Neural cell (in vitro differentiated cells): ENCODE measurements around the gene ITPK1. TPM values are rescaled to one million over a fixed set of nuclear protein-coding genes. Genes with fewer than 3 reads are reported as not detected.

Experiments used
- H2AFZ ChIP-seq: fragments of 200-600, 300-800 bp; sonication (generic), shearing (Covaris generic); 2 replicates; pipeline ENCODE4 v1.6.0; 2014; ENCODE audit warnings: low read depth, mild to moderate bottlenecking, antibody characterized with exemption, low read length, moderate library complexity
- H3F3A ChIP-seq: fragments of 200-600 bp; shearing (Covaris generic); 2 replicates; pipeline ENCODE4 v1.6.1; 2016; ENCODE audit warnings: mild to moderate bottlenecking, moderate library complexity, mixed read lengths, antibody characterized with exemption, low read length; ENCODE audit not compliant: insufficient read depth, poor library complexity, severe bottlenecking
- H3K27ac ChIP-seq: fragments of 200-600, 300-800 bp; sonication (generic), shearing (Covaris generic); 2 replicates; pipeline ENCODE4 v1.5.1; 2014; ENCODE audit warnings: mild to moderate bottlenecking, low read length, moderate library complexity
- H3K27me3 ChIP-seq: fragments of 300-800, 200-600 bp; sonication (generic), shearing (Covaris generic); 2 replicates; pipeline ENCODE4 v1.6.0; 2014; ENCODE audit warnings: mild to moderate bottlenecking, low read depth, low read length, moderate library complexity; ENCODE audit not compliant: insufficient read depth
- H3K36me3 ChIP-seq: fragments of 300-800, 200-600 bp; sonication (generic), shearing (Covaris generic); 2 replicates; pipeline ENCODE4 v1.5.1; 2014; ENCODE audit warnings: mild to moderate bottlenecking, antibody characterized with exemption, low read length, moderate library complexity; ENCODE audit not compliant: insufficient read depth
- H3K4me2 ChIP-seq: fragments of 300-800, 200-600 bp; sonication (generic), shearing (Covaris generic); 2 replicates; pipeline ENCODE4 v1.6.0; 2014; ENCODE audit warnings: mild to moderate bottlenecking, low read length
- H3K4me3 ChIP-seq: fragments of 300-800, 200-600 bp; sonication (generic), shearing (Covaris generic); 2 replicates; pipeline ENCODE4 v1.5.1; 2014; ENCODE audit warnings: mild to moderate bottlenecking, low read length, moderate library complexity
- H3K79me2 ChIP-seq: fragments of 200-600 bp; shearing (Covaris generic); replicated peaks from 2 replicates; pipeline ENCODE4 v1.6.0; 2014; ENCODE audit warnings: mild to moderate bottlenecking, low read length, moderate library complexity; ENCODE audit not compliant: insufficient read depth
- H3K9ac ChIP-seq: fragments of 300-800, 200-600 bp; sonication (generic), shearing (Covaris generic); 2 replicates; pipeline ENCODE4 v1.6.1; 2016; ENCODE audit warnings: mild to moderate bottlenecking, low read length, mixed read lengths
- H3K9me2 ChIP-seq: fragments of 200-600 bp; shearing (Covaris generic); 2 replicates; pipeline ENCODE4 v1.6.1; 2016; ENCODE audit warnings: mild to moderate bottlenecking, low read length, mixed read lengths; ENCODE audit not compliant: insufficient read depth
- H3K9me3 ChIP-seq: fragments of 200-600, 300-800 bp; sonication (generic), shearing (Covaris generic); 2 replicates; pipeline ENCODE4 v1.6.1; 2016; ENCODE audit warnings: mild to moderate bottlenecking, mixed run types, low read length, moderate library complexity, mixed read lengths
- H4K20me1 ChIP-seq: fragments of 200-600 bp; shearing (Covaris generic); 2 replicates; pipeline ENCODE4 v1.6.1; 2016; ENCODE audit warnings: mild to moderate bottlenecking, mixed run types; ENCODE audit not compliant: insufficient read depth
- CTCF ChIP-seq: fragments of 450-650 bp; IDR thresholded peaks from 2 replicates; pipeline ENCODE4 v1.5.1; 2014; ENCODE audit warnings: antibody characterized with exemption, mild to moderate bottlenecking, moderate library complexity; ENCODE audit not compliant: poor library complexity, severe bottlenecking
- EP300 ChIP-seq: fragments of 450-650 bp; conservative IDR thresholded peaks from 2 replicates; pipeline ENCODE4 v1.6.1; 2014; ENCODE audit warnings: antibody characterized with exemption, mild to moderate bottlenecking, moderate library complexity; ENCODE audit not compliant: poor library complexity, severe bottlenecking
- EZH2 ChIP-seq: fragments of 200-600, 300-800 bp; shearing (Covaris generic), sonication (generic); IDR thresholded peaks from 2 replicates; pipeline ENCODE4 v1.6.1; 2014; ENCODE audit warnings: antibody characterized with exemption, low read length, borderline replicate concordance, mild to moderate bottlenecking; ENCODE audit not compliant: insufficient read depth, poor library complexity, severe bottlenecking
- MXI1 ChIP-seq: fragments of 450-650 bp; conservative IDR thresholded peaks from 2 replicates; pipeline ENCODE4 v1.6.1; 2014; ENCODE audit warnings: antibody characterized with exemption, mild to moderate bottlenecking; ENCODE audit not compliant: poor library complexity, severe bottlenecking
- POLR2AphosphoS5 ChIP-seq: IDR thresholded peaks from 2 replicates; pipeline ENCODE4 v1.6.1; 2012
- RAD21 ChIP-seq: fragments of 450-650 bp; conservative IDR thresholded peaks from 2 replicates; pipeline ENCODE4 v1.6.1; 2014; ENCODE audit warnings: antibody characterized with exemption, mild to moderate bottlenecking, moderate library complexity
- REST ChIP-seq: IDR thresholded peaks from 2 replicates; pipeline ENCODE4 v1.6.1; 2012; ENCODE audit warnings: borderline replicate concordance
- SMC3 ChIP-seq: fragments of 450-650 bp; conservative IDR thresholded peaks from 2 replicates; pipeline ENCODE4 v1.6.1; 2014; ENCODE audit warnings: antibody characterized with exemption, mild to moderate bottlenecking, moderate library complexity; ENCODE audit not compliant: poor library complexity
- TAF1 ChIP-seq: IDR thresholded peaks from 2 replicates; pipeline ENCODE4 v1.6.1; 2012; ENCODE audit warnings: low read depth
- polyA plus RNA-seq: library from polyadenylated mRNA; depleted of rRNA; stranded (reverse); fragments of >200 nt; gene quantifications from 2 replicates; pipeline ENCODE4 v1.2.3, GENCODE V29; 2014

ITPK1 gene
- polyA plus RNA-seq, 1 donor from 2014 or later = 65.0 TPM

GRCh38 chr14:92937051-92937937 is 178.4 kb downstream of the ITPK1 start:
- H3F3A ChIP-seq = no peaks in the 10 kb centered on the region
- no peak overlapping the region for H3K9ac ChIP-seq
- H4K20me1 ChIP-seq = no peaks in the 10 kb centered on the region
- H3K27me3 ChIP-seq = no peaks in the 10 kb centered on the region
- no peaks in the 10 kb centered on the region for H3K9me3 ChIP-seq
- H3K27ac ChIP-seq = no peak overlapping the region
- no peak overlapping the region for H2AFZ ChIP-seq
- no peak overlapping the region for H3K4me3 ChIP-seq
- TF ChIP-seq REST = no peak
- TF ChIP-seq EZH2 = no peak
- no peak for TF ChIP-seq SMC3
- no peak for TF ChIP-seq RAD21
- no peak for TF ChIP-seq MXI1
- no peak for TF ChIP-seq POLR2AphosphoS5
- no peak for TF ChIP-seq EP300
- H3K36me3 ChIP-seq = no peaks in the 10 kb centered on the region
- H3K4me2 ChIP-seq = no peak overlapping the region
- H3K9me2 ChIP-seq = no peaks in the 10 kb centered on the region
- no peaks in the 10 kb centered on the region for H3K79me2 ChIP-seq

GRCh38 chr14:92936085-92936484 is 179.6 kb downstream of the ITPK1 start:
- H3K4me2 ChIP-seq = no peak overlapping the region
- H2AFZ ChIP-seq = no peak overlapping the region
- H3K27ac ChIP-seq = no peak overlapping the region
- H3F3A ChIP-seq = no peaks in the 10 kb centered on the region
- H3K4me3 ChIP-seq = no peak overlapping the region
- TF ChIP-seq POLR2AphosphoS5 (no peak), MXI1 (no peak), REST (no peak), RAD21 (no peak), TAF1 (no peak), EZH2 (no peak), EP300 (no peak), CTCF (no peak)
- H4K20me1 ChIP-seq = no peaks in the 10 kb centered on the region
- no peaks in the 10 kb centered on the region for H3K27me3 ChIP-seq
- H3K36me3 ChIP-seq = no peaks in the 10 kb centered on the region
- no peaks in the 10 kb centered on the region for H3K79me2 ChIP-seq
- H3K9me3 ChIP-seq = no peaks in the 10 kb centered on the region
- H3K9me2 ChIP-seq = no peaks in the 10 kb centered on the region
- no peak overlapping the region for H3K9ac ChIP-seq
